ENCODE data around the gene CRACDL.

The CRACDL gene, protein sequence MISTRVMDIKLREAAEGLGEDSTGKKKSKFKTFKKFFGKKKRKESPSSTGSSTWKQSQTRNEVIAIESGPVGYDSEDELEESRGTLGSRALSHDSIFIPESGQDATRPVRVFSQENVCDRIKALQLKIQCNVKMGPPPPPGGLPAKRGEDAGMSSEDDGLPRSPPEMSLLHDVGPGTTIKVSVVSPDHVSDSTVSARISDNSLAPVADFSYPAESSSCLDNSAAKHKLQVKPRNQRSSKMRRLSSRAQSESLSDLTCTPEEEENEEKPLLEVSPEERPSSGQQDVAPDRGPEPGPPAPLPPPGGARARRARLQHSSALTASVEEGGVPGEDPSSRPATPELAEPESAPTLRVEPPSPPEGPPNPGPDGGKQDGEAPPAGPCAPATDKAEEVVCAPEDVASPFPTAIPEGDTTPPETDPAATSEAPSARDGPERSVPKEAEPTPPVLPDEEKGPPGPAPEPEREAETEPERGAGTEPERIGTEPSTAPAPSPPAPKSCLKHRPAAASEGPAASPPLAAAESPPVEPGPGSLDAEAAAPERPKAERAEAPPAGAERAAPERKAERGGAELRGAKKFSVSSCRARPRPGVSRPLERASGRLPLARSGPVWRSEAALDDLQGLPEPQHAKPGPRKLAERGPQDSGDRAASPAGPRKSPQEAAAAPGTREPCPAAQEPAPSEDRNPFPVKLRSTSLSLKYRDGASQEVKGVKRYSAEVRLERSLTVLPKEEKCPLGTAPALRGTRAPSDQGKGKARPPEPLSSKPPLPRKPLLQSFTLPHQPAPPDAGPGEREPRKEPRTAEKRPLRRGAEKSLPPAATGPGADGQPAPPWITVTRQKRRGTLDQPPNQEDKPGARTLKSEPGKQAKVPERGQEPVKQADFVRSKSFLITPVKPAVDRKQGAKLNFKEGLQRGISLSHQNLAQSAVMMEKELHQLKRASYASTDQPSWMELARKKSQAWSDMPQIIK

DNA sequence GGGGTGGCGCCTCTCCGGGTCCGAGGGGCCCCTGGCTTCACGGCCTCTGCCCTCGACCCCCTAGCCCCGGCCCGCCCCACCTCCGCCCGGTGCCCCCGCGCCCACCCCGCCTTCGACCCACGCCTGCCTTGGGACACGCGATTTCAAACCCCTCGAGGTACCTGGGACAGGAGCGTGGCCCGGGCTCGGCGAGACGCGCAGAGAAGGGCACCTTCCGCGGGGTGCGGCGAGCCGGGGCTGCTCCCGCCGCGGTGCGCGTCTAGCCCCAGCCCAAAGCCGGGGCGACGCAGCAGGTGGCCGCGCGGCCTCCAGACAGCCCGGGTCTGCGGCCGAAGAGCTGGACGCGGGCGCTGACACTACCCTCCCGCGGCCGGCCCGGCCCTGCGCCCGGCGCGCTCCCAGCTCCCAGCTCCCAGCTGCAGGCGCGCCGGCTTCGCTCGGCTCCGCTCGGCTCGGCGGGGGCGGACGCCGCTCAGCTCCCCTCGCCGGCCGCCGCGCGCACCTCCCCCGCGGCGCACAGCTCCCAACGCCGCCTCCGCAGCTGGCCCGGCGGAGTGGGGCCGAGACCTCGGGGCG lies at the start of gene CRACDL:
TSS of gene CRACDL (minus strand) at position 449 of the 576 bp plus-strand sequence. CDS start 89,425 bp downstream, outside the sequence.
- no peak for DNase-seq (ENCODE audit: low read depth)

DNA sequence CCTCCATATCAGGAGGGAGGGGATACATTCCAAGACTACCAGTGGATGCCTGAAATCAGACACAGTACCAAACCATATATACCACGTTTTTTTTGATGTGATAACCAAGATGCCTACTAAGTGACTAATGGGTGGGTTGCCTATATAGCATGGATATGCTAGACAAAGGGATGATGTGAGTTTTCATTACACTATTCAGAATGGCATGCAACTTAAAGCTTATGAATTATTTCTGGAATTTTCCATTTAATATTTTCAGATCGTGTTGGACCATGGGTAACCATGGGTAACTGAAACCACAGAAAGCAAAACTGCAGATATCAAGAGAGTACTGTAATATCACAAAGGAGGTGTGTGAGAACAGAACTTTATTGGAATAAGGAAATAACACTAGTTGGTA lies 39.6 kb upstream of the CRACDL start:
- no peak for DNase-seq (ENCODE audit: low read depth)

DNA sequence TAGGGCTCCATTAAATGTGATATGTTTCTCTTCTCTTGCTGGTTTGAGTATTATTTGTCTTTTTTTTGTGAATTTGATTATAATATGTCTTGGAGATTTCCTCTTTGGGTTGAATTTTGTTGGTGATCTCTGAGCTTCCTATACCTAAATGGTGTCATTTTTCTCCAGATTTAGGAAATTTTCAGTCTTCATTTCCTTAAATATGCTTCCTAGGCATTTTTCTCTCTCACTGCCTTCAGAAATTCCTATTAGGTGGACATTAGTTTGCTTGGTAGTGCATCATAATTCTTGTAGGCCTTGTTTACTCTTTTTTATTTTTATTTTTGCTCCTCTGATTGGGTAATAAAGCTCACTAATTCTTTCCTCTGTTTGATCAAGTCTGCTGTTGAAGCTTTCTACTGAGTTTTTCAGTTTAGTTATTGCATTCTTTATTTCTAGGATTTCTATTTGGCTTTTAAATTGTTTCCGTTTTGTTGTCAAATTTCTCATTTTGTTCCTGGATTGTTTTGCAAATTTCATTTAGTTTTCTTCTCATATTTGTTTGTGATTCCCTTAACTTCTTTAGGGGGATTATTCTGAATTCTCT lies 36.6 kb upstream of the CRACDL start:
- DNase-seq (ENCODE audit: low read depth), result no peak

DNA sequence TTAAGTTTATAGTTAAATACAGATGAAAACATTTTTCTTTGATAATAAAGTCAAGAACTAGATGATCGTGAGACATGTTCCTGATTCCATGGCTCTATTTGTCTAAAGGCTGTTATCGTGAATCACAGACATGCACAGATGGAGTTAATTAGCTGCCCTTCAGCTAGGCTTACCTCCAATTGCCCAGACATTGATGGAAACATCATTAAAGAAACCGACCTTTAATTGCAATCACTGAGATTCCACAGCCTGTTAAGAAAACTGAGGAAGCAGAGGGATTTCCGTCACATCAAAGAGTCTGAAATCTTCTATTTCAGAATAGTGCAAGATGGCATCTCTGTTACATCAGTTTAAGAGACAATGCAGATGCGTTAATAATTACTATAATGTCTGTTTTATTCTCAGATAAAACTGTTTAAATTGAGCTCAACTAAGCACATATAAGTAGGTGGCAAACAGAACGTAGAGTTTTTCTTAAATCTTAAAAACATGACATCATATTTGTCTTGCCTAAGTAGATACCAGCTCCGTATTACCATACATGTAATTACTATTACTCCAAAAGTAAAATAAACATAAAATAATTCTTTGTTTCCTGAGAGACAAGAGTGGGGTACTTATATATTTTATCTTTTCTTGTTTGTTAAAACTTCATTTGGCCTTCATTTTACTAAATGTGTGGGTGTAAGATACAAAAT lies 23.9 kb upstream of the CRACDL start:
- DNase-seq (ENCODE audit: low read depth), result no peak

DNA sequence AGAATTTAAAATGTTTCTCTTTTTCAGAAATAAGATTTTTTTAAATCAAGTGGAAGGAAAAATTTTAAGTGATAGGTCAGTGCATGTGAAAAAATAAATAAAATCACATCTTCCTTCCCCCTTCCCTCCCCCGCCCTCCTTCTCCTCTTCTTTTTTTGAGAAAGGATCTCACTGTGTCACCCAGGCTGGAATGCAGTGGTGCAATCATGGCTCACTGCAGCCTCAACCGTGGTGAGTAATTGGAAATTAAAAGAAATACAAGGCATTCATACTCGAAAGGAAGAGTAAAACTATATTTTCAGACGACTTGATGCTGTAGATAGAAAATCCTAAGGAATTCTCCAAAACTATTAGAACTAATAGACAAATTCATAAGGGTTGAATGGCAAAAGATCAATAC lies 16.9 kb upstream of the CRACDL start:
- no peak for DNase-seq (ENCODE audit: low read depth)

DNA sequence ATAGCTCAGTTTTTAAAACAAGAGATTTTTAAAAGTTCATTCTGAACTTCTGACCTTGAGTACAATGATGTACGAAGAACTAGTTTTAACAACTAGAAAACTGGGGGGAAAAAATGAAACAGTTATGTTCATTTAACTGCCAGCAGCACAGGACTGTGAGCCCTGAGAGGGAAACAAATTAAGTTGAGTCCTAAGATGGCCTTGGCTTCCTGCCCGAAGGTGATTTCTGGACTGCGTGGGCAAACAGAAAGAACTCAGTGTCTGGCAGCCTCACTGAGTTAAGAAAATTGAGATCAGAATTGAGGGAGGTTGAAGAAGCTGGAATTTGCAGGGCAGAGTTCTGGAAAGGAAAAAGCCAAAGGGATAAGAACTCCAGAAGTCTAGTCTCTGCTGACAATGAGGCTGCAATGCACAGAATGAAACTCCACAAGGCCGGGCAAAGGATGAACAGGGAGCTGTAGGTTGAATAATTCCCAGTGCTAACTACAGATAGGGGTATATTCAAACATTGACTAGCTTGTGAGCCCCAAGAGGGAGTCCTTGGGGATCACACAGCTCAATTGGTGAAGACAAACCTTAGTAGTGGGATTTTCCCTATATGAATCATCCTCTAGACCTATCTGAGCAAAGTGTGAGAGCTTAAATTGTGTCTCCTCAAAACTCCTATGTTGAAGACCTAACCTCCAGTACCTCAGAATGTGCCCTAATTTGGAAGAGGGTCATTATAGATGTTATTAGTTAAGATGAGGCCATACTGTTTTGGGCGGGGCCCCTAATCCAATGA lies 13.1 kb upstream of the CRACDL start:
- DNase-seq (ENCODE audit: low read depth), result no peak

DNA sequence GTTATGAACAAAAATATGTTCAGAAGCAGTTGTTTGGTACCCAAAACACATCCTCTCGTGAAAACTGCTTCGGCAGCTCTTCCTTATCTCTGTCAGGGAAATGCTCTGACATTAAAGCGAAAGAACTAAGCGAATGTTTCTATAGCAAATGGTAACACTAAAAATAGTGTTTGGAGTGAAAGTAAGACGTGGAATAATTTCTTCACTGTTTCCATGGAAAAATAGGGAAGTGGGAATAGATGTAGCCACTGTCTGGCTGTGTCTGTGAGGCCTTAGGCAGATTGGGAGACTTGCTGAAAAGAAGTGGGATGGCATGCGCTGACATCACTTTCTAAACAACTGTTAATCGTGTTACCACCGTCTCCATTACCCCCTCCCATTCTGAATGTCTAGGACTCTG lies 11.5 kb upstream of the CRACDL start:
- no peak for DNase-seq (ENCODE audit: low read depth)

DNA sequence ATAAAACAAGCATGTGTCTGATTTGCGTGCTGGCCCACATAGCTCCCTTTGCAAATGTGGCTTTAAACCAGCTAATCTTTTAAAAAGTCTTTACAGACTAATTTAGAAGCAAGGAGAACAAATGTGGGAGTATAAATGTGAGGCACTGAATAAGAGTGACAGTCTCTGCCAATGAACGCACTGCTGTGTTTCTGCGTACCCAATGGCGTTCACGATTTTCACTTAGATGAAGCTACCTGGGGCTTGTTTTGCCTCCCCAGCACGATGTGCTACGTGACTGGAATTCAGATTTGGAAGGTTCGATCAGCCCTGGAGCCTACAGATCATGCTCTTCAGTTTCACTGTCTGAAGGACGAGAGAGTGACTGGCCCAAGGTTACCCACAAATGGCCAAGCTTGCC lies 10.8 kb upstream of the CRACDL start:
- no peak for DNase-seq (ENCODE audit: low read depth)

DNA sequence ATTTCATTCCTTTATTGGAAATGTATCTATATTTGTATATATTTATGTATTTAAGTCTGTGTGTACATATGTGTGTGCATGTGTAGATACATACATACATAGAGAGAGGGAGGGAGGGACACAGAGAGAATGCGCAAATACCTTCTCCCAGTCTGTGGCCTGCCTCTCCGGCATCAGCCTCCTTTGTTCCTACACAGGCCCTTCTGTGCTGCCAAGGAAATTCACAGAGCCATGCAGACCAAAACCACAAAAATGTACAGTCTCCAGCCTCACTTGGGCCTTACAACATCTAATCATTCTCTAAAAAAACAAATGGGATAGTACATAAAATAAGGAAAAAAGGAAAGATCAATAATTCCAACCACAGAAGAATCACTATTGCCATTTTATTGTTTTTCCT lies 8.8 kb upstream of the CRACDL start:
- DNase-seq (ENCODE audit: low read depth), result no peak

DNA sequence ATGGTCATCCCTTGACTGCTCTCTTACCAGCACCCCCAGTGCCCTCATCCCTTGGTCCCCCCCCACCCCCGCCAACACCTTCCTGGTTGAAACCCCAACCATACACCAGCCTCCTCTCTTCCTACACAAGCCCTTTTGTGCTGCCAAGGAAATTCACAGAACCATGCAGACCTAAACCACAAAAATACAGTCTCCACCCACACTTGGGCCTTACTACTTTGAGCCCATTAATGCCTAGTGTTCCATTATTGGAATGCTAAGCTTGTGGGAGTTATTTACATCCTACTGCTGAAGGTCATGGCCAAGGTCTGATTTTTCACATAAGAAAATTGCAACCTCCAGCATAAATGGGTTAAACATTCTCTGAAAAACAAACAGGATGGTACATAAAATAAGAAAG lies 4.1 kb upstream of the CRACDL start:
- no peak for DNase-seq (ENCODE audit: low read depth)

DNA sequence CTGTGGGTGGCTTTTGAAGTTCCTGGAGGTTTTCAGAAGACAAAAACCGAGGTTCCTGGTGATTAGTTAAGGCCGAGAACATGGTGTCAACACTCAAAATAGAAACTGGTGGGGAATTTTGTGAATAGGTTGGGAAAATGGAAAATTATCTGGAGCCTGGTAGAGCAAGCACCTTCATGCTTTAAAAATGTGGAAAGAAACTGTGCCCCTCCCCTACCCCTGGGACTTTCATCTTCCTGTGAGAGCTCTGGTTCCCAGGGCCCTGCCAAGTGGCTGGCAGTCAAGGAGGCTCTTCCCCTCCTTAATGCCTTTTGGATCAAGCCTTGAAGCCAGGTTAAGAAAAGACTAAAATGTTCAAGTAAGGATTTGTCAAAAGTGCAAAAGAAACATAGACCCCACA lies 1.9 kb upstream of the CRACDL start:
- DNase-seq (ENCODE audit: low read depth), result no peak

DNA sequence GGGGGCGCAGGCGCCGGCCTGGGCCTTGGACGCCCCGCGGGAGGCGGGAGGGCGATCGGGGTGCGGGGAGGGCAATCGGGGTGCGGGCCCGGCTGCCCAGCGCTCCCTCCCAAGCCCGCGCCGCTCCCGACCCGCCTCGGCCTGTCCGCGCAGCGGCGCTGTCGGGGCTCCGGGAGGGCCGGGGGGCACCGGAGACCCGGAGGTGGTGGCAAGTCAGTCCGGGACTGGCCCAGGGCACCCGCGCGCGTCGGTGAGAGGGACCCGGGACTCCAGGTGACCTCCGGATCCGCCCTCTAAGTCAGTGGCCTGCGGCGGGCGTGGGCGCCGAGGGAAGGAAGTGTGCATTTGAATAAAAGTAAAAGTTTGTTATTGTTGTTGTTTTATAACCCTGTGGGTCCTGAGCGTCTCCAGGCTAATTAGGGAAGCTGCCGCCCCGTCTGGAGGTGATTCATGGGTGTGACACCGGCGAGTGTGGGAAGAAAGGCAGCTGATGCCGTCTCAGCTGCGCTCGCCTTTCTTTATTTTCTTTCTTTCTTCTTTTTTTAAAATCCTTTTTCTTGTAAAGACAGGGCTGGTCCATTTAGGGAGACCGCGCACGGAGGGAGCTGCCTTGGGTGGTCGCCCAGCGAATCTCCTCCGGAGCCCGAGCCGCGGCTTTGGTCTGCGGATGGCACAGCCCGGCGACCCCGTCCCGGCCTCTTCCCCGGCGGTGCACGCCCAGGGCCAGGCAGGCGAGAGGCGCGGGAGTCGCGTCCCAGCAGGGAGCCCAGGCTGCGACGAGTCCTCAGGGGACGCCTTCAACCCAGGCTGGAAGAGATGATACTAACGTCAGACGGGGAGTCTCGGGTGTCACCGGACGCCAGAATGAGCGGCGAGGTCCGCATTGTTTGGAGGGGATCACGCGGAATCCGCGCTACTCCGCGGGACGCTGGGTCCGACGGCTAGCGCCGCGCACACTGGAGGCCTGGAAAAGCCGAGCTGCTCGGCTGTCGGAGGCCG lies 627 bp upstream of the CRACDL start:
- DNase-seq (ENCODE audit: low read depth), result no peak

DNA sequence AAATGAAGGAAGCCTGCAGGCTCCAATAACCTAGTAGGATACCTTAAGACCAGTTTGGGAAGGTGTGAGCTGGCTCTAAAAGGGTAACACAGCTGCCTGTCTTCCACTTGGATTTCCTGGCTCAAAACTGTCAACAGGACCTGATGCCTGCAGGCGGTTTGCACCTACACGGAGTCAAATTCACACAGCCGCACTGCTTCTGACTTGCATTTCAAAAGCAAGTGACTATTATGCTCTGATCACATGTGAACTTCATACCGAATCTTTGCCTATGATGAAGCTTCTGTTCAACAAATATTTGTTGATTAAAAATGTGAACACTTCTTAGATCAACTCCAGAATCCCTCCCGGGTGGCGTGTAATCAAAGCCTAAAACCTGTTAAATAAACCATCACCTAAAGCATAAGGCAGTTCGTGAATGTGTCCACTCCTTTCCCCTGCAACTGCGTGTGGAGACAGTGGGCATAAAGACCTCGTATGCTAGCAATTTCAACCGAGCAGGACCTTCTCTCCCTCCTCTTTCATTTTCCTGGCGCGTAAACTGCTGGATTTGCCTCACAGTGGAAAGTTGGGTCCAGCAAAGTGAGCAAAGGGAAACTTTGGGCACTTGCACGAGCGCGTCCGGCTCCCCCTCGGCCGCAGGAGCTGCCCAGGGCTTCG lies 784 bp downstream of the CRACDL start:
- DNase-seq (ENCODE audit: low read depth), result no peak

DNA sequence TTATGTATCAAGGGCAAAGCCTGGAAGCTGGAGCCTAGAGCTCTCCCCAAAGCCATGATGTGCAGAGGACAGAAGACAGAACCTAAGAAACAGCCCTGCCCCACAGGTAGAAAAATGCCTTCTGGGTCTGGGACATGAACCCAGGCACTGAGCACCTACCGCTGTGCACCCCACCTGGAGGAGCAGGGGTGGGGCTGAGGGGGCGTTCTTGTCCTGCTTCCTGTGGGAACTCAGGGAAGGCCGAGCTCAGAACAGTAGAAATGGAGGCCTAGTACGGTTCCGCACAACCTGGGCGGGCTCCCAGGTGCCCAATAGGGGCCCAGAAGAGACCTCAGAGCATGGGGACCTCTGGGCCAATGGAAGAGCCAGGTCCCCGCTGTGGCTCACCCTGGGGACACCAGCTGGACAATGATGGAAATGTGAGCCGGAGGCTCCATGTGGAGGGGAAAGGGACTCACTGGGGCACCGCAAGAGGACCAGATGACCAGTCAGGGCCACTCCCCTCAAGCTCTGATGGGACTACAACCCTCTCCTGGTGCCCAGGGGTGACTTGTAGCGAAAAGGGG lies 3.2 kb downstream of the CRACDL start:
- DNase-seq (ENCODE audit: low read depth), result no peak

DNA sequence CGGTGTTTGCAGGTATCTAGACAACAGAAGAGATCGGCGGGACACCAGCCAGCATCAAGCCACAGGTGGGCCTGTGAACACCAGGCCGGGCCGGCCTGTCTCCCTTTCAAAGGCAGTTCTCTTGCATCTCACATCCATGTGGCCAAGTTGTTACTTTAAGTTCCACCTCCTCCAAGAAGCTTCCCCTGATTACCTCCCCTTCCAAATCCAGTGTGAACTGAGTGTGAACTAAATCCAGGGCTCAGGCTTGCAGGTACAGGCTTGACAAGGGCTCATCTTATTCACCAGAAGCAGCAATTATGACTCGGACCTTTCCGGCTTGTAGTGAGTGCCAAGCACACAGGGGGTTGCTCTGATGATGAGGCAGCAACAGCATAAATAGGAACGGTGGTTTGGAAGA lies 3.9 kb downstream of the CRACDL start:
- no peak for DNase-seq (ENCODE audit: low read depth)

DNA sequence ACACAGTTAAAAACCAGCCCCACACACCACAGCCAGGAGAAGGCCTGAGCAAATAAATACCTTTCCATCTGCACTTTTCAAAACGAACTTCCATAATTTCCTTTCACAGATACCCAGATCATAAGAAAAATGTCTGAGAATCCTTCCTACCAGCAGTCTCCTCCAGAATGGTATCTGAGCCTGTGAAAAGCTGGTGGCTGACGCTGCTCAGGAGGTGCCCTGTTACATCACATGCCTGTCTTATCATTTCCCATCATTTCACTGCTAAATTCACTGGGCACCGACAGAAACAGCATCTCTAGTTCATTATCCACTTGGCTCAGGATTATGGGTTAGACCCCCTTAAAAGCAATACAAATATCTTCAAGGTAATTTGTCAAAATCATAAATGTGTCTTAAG lies 4.4 kb downstream of the CRACDL start:
- no peak for DNase-seq (ENCODE audit: low read depth)

DNA sequence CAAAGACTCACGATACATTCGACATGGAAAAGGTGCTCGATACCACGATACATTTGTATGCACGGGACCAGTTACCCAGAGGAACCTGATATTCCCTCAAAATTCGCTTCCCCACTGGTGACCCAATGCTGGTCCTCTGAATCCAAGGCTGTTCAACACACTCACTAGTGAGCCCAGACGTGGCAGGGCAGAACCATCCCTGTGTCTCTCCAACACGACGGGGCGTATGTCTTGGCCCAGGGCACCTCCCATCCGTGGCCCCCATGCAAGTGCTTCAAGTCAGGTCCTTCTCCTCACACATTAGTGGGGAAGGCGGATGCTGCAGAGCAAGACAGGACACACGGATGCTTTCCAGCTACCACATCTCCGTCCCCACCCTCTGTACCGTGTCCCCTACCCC lies 6.1 kb downstream of the CRACDL start:
- no peak for DNase-seq (ENCODE audit: low read depth)

DNA sequence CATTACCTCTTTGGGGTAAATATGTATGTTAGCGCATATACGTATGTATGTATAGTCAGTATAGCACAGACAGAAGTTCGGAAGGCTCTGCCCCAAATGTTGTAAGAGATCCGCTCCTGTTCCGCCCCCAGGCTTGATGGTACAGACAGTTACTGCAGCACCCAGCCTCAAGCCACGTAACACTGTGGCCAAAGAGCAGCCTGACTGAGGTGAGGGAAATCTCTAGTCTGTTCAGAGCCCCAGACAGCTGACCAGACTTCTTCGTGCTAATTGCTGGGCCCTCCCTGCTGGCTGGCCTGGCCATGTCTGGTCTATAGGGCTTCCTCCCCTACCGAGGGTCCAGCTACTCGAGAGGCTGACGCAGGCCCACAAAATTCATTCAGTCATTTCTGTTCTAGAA lies 7.8 kb downstream of the CRACDL start:
- DNase-seq (ENCODE audit: low read depth), result no peak

DNA sequence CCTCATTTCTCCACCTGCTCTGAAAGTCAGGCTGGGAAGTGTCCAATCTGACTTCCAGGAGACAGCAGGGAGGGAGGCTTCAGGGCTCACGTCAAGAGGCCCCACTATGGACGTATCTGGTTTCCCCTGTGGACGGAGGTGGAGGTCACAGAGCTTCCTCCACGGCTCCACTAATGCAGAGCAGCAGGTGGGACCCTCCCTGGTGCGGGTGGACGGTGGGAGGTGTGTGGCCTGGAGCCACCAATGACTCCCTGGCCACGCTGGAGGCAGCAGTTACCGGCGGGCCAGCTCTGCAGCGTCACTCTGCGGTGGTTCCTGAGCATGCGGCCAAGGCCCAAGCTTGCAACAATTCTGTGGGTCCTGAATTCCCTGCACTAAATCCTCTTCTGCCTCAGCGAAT lies 9.0 kb downstream of the CRACDL start:
- DNase-seq (ENCODE audit: low read depth), result no peak
